ENCODE data around the gene TPST1.

DNA sequence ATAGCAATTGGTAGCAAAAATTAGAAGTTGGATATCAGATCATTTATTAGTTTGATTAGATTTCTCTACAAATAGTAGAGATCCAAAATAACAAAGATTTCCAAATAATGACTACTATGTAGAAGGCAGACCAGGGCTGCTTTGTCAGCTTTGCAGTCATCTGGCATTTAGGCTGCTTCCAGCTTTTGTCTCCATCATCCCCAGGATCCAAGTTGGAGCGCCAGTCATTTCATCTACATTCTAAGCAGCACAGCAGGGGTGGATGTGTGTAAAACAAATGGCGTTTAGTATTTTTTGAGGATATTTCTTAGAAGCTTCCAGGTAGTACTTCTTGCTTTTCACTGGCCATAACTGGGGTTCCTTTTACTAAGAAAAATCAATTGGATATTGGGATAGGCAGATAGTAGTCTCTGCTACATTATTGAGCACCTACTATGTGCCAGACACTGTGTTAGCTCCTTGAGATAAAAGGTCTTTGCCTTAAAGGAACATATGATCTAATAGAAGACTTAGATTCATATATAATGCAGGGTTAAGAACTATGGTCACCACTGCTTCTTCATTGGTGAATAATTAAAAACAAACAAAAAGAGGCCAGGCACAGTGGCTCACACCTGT, 41.5 kb downstream of the TPST1 start:
- TF ChIP-seq, protein P1, sequence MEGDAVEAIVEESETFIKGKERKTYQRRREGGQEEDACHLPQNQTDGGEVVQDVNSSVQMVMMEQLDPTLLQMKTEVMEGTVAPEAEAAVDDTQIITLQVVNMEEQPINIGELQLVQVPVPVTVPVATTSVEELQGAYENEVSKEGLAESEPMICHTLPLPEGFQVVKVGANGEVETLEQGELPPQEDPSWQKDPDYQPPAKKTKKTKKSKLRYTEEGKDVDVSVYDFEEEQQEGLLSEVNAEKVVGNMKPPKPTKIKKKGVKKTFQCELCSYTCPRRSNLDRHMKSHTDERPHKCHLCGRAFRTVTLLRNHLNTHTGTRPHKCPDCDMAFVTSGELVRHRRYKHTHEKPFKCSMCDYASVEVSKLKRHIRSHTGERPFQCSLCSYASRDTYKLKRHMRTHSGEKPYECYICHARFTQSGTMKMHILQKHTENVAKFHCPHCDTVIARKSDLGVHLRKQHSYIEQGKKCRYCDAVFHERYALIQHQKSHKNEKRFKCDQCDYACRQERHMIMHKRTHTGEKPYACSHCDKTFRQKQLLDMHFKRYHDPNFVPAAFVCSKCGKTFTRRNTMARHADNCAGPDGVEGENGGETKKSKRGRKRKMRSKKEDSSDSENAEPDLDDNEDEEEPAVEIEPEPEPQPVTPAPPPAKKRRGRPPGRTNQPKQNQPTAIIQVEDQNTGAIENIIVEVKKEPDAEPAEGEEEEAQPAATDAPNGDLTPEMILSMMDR (conservative IDR thresholded peaks at IDR 0.05; ENCODE audit: low read length), result no peak
- TF ChIP-seq EZH2phosphoT487 (IDR thresholded peaks at IDR 0.05; ENCODE audit: borderline replicate concordance), result no peak
